GM12864 (cell line): ENCODE data around the gene KCTD16.

ENCODE experiments used
- DNase-seq: peaks from one replicate; pipeline ENCODE4 v3.0.0-alpha.2; 2011; ENCODE audit warnings: low read depth
- H3K4me3 ChIP-seq: 2 replicates; pipeline ENCODE4 v1.5.1; 2011; ENCODE audit warnings: mild to moderate bottlenecking, low read depth, low read length, control low read depth
- TF ChIP-seq, protein P1 (sequence below): IDR thresholded peaks from 2 replicates; pipeline ENCODE4 v1.5.1; 2011; ENCODE audit warnings: low read depth, mild to moderate bottlenecking, moderate library complexity, low read length, control low read depth, inconsistent platforms; ENCODE audit errors: missing control alignments

Gene KCTD16

DNA sequence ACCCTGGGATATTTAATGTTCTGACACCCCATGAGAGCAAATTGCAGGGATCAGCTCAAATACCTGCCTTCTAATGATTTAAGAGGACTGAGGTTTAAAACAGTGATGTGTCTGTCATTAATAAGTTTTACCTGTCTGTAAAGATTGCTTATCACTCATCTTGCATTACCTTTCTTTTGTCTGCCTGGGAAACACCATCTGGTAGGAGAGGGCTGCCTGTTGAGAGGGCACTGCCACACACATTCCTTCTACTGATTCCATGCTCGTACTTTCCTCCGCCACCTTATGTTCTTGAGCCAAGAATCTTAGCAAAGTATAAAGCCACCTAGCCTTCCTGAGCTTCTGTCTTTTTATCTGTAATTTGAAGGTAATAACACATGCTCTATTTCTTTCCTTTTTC is 118.6 kb downstream of the KCTD16 start:
- DNase-seq, result no peak
- no peak overlapping the region for H3K4me3 ChIP-seq
- TF ChIP-seq, protein P1, sequence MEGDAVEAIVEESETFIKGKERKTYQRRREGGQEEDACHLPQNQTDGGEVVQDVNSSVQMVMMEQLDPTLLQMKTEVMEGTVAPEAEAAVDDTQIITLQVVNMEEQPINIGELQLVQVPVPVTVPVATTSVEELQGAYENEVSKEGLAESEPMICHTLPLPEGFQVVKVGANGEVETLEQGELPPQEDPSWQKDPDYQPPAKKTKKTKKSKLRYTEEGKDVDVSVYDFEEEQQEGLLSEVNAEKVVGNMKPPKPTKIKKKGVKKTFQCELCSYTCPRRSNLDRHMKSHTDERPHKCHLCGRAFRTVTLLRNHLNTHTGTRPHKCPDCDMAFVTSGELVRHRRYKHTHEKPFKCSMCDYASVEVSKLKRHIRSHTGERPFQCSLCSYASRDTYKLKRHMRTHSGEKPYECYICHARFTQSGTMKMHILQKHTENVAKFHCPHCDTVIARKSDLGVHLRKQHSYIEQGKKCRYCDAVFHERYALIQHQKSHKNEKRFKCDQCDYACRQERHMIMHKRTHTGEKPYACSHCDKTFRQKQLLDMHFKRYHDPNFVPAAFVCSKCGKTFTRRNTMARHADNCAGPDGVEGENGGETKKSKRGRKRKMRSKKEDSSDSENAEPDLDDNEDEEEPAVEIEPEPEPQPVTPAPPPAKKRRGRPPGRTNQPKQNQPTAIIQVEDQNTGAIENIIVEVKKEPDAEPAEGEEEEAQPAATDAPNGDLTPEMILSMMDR, result no peak

DNA sequence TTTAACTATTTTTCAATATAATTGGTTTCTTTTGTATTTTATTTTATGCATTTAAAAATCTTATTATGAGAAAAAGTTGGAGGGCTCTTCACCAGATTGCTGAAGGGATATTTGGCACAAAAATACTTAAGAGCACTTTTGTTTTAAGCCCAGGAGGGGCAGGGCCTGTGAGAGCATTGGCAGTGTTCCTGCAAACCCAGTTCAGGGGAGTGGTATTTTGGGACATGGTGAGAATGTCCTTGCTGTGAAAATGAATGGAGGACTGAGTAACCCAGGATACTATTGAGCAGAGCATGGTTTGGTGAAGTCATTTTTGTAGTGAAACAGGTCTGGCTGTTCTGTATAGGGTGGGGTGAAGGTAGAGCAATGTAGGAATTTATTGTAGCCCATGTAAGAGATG is 121.4 kb downstream of the KCTD16 start:
- DNase-seq, result no peak
- TF ChIP-seq, protein P1, result no peak
- H3K4me3 ChIP-seq, result no peak overlapping the region

DNA sequence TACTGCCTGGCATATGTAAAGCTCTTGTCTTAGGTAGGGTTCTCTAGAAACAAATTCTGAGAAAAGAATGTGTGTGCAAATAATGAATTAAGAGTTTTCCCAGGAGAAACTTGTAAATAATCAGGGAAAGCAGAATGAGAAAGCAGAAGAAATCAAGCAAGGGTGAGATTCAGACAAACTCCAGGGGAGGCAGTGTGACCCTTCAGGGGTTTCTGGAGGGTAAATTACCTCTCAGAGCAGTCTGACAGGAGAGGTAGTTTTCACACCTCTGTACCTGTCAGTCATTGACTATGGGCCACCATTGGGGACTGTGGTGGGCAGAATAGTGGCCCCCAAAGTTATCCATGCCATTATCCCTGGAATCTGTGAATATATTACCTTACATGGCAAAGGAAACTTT is 124.6 kb downstream of the KCTD16 start:
- TF ChIP-seq, protein P1, result no peak
- no peak for DNase-seq
- no peak overlapping the region for H3K4me3 ChIP-seq

DNA sequence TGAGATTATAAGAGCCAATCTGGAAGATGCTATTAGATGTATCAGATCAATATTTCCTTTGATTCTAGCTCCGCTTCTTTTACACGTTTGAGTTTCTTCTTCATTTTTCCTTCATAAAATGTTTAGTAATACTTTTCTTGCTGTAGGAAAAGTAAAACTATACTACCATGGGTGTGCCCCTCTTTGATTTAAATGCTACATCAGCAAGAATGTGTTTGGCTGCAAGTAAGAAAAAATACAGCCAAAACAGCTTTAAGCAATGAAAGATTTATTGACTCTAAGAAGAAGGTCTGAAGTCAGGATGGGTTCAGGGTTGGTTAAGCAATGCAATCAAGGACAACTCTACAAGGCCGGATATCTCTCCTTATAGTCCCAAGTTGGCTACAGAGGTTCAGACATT is 126.4 kb downstream of the KCTD16 start:
- no peak for DNase-seq
- TF ChIP-seq, protein P1, result no peak
- H3K4me3 ChIP-seq, result no peak overlapping the region

DNA sequence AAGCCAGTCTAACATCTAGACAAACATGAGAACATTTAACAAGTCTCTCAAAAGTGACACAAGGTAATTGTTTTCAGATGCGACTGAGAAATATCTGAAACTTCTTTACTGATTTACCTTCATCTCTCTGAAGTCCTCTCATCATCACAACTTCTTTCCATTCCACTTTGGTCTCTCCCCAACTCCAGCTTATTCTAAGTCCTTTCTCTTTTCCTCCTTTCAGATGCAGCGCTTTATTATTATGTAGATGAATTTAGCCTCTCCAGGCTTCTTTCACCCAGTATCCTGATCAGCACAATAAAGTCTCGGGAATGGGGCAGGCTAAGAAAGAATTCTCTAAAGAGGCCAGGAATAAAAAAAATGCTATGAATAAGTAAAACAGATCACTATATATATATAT is 128.0 kb downstream of the KCTD16 start:
- no peak overlapping the region for H3K4me3 ChIP-seq
- no peak for DNase-seq
- TF ChIP-seq, protein P1, result no peak

DNA sequence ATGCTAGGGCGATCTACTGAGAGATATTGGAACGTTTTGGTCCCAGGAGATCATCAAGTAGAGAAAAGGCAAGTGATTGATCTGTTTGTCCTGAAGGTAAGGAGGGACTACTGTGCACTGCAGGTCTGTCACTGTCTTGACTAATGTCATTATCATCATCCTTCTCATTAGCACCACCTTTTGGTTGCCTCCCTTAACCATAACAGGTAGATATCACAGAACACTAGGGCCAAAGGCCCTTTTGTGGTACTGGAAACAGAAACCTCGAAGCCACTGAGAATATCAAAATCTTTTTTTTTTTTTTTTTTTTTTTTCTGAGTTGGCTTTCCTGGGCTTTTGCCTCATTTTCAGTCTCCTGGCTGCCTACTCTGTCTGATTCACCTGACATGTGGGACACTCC is 134.0 kb downstream of the KCTD16 start:
- H3K4me3 ChIP-seq, result no peak overlapping the region
- DNase-seq, result no peak
- TF ChIP-seq, protein P1, result peak; percentile 3

DNA sequence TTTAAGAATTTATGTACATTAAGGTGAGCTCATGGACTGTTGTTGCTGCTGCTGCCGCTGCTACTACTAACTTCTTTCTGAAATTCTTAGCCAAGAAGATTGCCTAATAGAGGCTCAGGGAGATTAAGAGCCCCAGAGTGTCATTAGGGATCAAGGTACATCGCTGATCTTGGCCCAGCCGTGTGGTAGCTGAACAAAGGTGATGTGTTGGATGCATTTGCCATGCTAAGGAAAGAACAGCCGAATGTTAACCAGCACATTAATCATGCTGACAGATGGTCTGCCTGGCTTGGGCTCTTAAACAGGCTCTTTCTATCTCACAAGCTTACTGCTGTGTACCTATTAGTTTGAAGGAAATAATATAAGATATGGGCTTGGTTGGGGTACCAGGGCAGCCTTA is 137.1 kb downstream of the KCTD16 start:
- DNase-seq, result no peak
- TF ChIP-seq, protein P1, result no peak
- H3K4me3 ChIP-seq, result no peak overlapping the region
